Measurements from ENCODE around the gene GPS1. TPM values are rescaled to one million over a fixed set of nuclear protein-coding genes. Genes with fewer than 3 reads are reported as not detected.

Gene GPS1
- total and polyA plus RNA-seq, 11 donors, result 76.7 to 151 (median 85.0) TPM

- Histone ChIP-seq H3K27me3 (no peaks in the 10 kb centered on the region), H3K4me3 (peak overlapping the region in 4 of 12 donors; percentile 93 to 95 (median 94)), H3K4me1 (peaks cover 0 to 27% (median 19%) of the 10 kb centered on the region in 12 donors), H3K9me3 (no peaks in the 10 kb centered on the region), H3K36me3 (peaks cover 0 to 52% (median 36%) of the 10 kb centered on the region in 9 donors), H3K27ac (no peak overlapping the region)
- ATAC-seq (no peak), DNase-seq (peak in 3 of 5 donors; percentile 18 to 54 (median 18))
- intact Hi-C loops (cut with DNase I), result loop anchor here in 1 of 10 donors (2.0 kb wide), 1 partner anchor 35 kb away; the partner anchor contains the start of gene FASN
- WGBS, 4 donors, result 81 to 85% (median 82%) methylated on average over 15 to 20 of the region's 20 CpGs
- no peak for TF ChIP-seq CTCF (IDR thresholded peaks at IDR 0.05)
- no peak for TF ChIP-seq POLR2A (IDR thresholded peaks at IDR 0.05)
Observed at GRCh38 chr17:82063424-82064415, 12.0 kb downstream of the GPS1 start.

- no peaks in the 10 kb centered on the region for H3K9me3 ChIP-seq
- WGBS, 4 donors, result 36 to 65% (median 41%) methylated on average over 12 to 36 of the region's 36 CpGs
- peak overlapping the region; percentile 78 to 98 (median 93) for H3K4me3 ChIP-seq
- TF ChIP-seq CTCF (IDR thresholded peaks at IDR 0.05) (no peak), POLR2A (IDR thresholded peaks at IDR 0.05) (no peak)
- DNase-seq (peak in 3 of 5 donors; percentile 24 to 61 (median 24)), ATAC-seq (peak in 2 of 4 donors; percentile 2 to 4)
- peaks cover 0 to 27% (median 19%) of the 10 kb centered on the region in 12 donors for H3K4me1 ChIP-seq
- no peaks in the 10 kb centered on the region for H3K27me3 ChIP-seq
- intact Hi-C loops (cut with DNase I), result loop anchor here in 1 of 10 donors (2.0 kb wide), 1 partner anchor 34 kb away; the partner anchor contains the start of gene FASN
- peak overlapping the region in 8 of 12 donors; percentile 75 to 93 (median 88) for H3K27ac ChIP-seq
- peaks cover 0 to 43% (median 29%) of the 10 kb centered on the region in 9 donors for H3K36me3 ChIP-seq
Observed at GRCh38 chr17:82064433-82065192, 12.9 kb downstream of the GPS1 start.

GRCh38 chr17:82065193-82065637 lies 13.5 kb downstream of the GPS1 start:
- H3K27ac ChIP-seq, result peak overlapping the region; percentile 52 to 93 (median 86)

More at GRCh38 chr17:82065193-82065637, 13.5 kb downstream of the GPS1 start:
- H3K4me3 ChIP-seq, result peak overlapping the region; percentile 78 to 98 (median 93)
- no peak for TF ChIP-seq POLR2A (IDR thresholded peaks at IDR 0.05)
- no peak for TF ChIP-seq CTCF (IDR thresholded peaks at IDR 0.05)
- H3K27me3 ChIP-seq, result no peaks in the 10 kb centered on the region
- peak in 2 of 4 donors; percentile 2 to 4 for ATAC-seq
- intact Hi-C loops (cut with DNase I), result loop anchor here in 1 of 10 donors (2.0 kb wide), 1 partner anchor 34 kb away; the partner anchor contains the start of gene FASN
- 0 to 2% (median 1%) methylated on average over 6 to 47 of the region's 47 CpGs for WGBS, 4 donors
- peak in 2 of 5 donors; percentile 33 to 67 for DNase-seq
- no peaks in the 10 kb centered on the region for H3K9me3 ChIP-seq
- H3K36me3 ChIP-seq, result peaks cover 0 to 37% (median 23%) of the 10 kb centered on the region in 9 donors
- H3K4me1 ChIP-seq, result peaks cover 0 to 27% (median 19%) of the 10 kb centered on the region in 12 donors
